ENCODE data around the gene ATP2A1.

ATP2A1 gene

DNA sequence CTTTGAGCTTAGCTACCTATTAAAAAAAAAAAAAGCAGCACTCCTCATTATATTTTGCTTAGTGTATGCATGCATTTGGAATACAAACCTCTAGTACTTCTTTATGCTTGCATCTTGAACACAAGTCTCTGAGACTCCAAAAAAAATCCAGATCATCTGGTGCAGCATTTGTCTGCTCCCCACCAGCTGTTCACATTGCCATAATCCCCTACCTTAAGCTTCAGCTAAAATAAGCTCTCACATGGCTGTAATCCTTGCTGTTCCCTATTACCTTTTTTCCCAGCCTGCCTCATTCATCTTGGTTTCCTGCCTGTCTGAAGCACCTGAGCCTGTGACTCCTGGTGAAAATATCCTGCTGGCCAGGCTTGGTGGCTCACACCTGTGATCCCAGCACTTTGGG, 65.0 kb downstream of the ATP2A1 start:
- H3K9me3 ChIP-seq (replicated peaks in 1 of 11), result no peaks in the 10 kb centered on the region
- peak overlapping the region in 7 of 11 experiments; percentile 22 to 65 (median 39); a peak in 7 of 22 replicates for H3K4me2 ChIP-seq
- H3K27me3 ChIP-seq, result no peaks in the 10 kb centered on the region
- peaks cover 18 to 39% (median 29%) of the 10 kb centered on the region in 10 experiments for H3K4me1 ChIP-seq
- H3K9ac ChIP-seq, result peak overlapping the region in 3 of 11 experiments; percentile 6 to 29 (median 16); a peak in 2 of 22 replicates
- H4K20me1 ChIP-seq, result peaks cover 0 to 15% (median 0%) of the 10 kb centered on the region in 11 experiments; a peak in 8 of 22 replicates
- no peak overlapping the region for H3K27ac ChIP-seq
- H3K4me3 ChIP-seq, result no peak overlapping the region
- H3K36me3 ChIP-seq, result peaks cover 0 to 23% (median 18%) of the 10 kb centered on the region in 11 experiments; a peak in 19 of 22 replicates
- no peak for TF ChIP-seq Cebpa-rat (IDR thresholded peaks at IDR 0.05)

DNA sequence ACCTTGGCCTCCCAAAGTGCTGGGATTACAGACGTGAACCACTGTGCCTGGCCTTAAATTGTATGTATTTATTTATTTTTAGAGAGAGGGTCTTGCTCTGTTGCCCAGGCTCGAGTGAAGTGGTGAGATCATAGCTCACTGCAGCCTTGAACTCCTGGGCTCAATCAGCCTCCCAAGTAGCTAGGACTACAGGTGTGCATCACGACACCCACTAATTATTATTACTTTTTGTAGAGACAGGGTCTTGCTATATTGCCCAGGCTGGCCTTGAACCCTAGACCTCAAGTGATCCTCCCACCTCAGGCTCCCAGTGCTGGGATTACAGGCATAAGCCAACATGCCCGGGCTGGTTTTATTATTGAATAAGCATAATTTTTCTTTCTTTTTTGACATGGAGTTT, 68.4 kb downstream of the ATP2A1 start:
- Histone ChIP-seq H3K27me3 (no peaks in the 10 kb centered on the region), H3K4me3 (no peak overlapping the region), H3K4me1 (peaks cover 19 to 46% (median 34%) of the 10 kb centered on the region in 10 experiments), H4K20me1 (peaks cover 0 to 6% (median 3%) of the 10 kb centered on the region in 11 experiments; a peak in 11 of 22 replicates), H3K27ac (no peak overlapping the region), H3K9me3 (replicated peaks in 1 of 11) (no peaks in the 10 kb centered on the region), H3K4me2 (no peak overlapping the region), H3K9ac (no peak overlapping the region), H3K36me3 (no peaks in the 10 kb centered on the region)
- no peak for TF ChIP-seq Cebpa-rat (IDR thresholded peaks at IDR 0.05)

DNA sequence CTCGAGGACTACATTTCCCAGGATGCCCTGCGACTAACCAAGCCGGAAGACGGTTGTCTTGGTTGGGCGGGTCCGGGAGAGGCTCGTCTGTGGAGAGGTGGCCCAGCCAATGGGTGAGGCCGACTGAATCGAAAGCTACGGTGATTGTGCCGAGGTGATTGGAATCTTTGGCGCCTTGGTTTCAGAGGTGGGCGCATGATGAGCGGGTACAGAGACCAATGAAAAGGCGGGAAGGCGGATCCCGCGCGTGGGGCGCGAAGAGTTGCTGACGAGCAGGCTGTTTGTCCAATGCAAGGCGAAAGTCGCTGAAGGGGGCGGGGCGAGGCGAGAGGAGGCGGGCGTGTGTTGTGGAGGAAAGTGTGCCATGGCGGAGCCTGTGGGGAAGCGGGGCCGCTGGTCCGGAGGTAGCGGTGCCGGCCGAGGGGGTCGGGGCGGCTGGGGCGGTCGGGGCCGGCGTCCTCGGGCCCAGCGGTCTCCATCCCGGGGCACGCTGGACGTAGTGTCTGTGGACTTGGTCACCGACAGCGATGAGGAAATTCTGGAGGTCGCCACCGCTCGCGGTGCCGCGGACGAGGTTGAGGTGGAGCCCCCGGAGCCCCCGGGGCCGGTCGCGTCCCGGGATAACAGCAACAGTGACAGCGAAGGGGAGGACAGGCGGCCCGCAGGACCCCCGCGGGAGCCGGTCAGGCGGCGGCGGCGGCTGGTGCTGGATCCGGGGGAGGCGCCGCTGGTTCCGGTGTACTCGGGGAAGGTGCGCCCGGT, 72.5 kb downstream of the ATP2A1 start, which contains the start of gene NFATC2IP:
Gene NFATC2IP, plus strand, starts transcription at position 290 of the 762 bp plus-strand sequence. Its CDS starts 75 bp downstream, at position 365.
- Histone ChIP-seq H3K4me1 (peaks cover 16 to 39% (median 28%) of the 10 kb centered on the region in 10 experiments), H3K27me3 (no peaks in the 10 kb centered on the region), H3K4me3 (peak within 1 kb of the TSS; percentile 94 to 99 (median 98)), H3K4me2 (peak within 1 kb of the TSS; percentile 90 to 99 (median 95)), H3K9ac (peak within 1 kb of the TSS; percentile 91 to 97 (median 95)), H3K27ac (peak within 1 kb of the TSS; percentile 56 to 92 (median 89); a peak in 21 of 22 replicates), H4K20me1 (peaks cover 0 to 35% (median 22%) of the 10 kb centered on the region in 11 experiments; a peak in 14 of 22 replicates), H3K9me3 (replicated peaks in 1 of 11) (no peaks in the 10 kb centered on the region), H3K36me3 (peaks cover 32 to 40% (median 38%) of the 10 kb centered on the region in 11 experiments)
- no peak for TF ChIP-seq Cebpa-rat (IDR thresholded peaks at IDR 0.05)

DNA sequence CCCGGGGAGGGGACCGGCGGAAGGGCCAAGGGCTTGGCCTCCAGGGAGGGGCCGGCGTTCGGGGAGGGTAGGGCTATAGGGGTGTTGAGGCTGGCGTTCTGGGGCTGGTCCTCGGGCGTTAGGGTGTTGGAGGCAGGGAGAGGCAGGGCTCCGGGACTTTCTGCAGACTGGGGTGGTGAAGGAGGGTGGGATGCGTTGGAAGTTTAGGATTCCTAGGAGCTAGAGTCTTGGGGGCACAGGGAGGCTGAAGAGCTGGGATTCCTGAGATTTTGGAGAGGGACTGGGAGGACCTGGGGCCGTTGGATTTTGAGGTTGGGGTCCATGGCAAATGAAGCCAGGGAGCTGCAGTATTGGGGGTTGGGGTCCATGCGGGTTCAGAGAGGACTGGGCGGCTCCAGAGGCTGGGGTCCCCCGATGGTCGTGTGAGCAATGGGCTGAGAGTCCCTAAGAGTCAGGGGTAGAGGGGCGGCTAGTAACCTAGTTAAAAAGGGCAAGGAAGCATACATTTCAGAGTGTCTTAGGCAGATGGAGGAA, 73.2 kb downstream of the ATP2A1 start:
- peaks cover 16 to 35% (median 26%) of the 10 kb centered on the region in 10 experiments for H3K4me1 ChIP-seq
- no peaks in the 10 kb centered on the region for H3K27me3 ChIP-seq
- peak overlapping the region; percentile 56 to 92 (median 89); a peak in 21 of 22 replicates for H3K27ac ChIP-seq
- peak overlapping the region; percentile 94 to 99 (median 98) for H3K4me3 ChIP-seq
- H3K36me3 ChIP-seq, result peaks cover 38 to 47% (median 44%) of the 10 kb centered on the region in 11 experiments
- TF ChIP-seq Cebpa-rat (IDR thresholded peaks at IDR 0.05), result no peak
- H3K9me3 ChIP-seq (replicated peaks in 1 of 11), result no peaks in the 10 kb centered on the region
- H3K4me2 ChIP-seq, result peak overlapping the region; percentile 90 to 99 (median 95)
- H3K9ac ChIP-seq, result peak overlapping the region; percentile 91 to 97 (median 95)
- peaks cover 0 to 35% (median 22%) of the 10 kb centered on the region in 11 experiments; a peak in 14 of 22 replicates for H4K20me1 ChIP-seq

Data from BLaER1 treated with 17β-estradiol and CSF1 and Interleukin-3, amounts not matched to agents 10 nM and 100 nM (cell line).